Testis (tissue), 3 donors: ENCODE data around the gene VDAC1. TPM values are rescaled to one million over a fixed set of nuclear protein-coding genes. Genes with fewer than 3 reads are reported as not detected.
"Not testable (repeated sequence)": the region's sequence is repeated elsewhere in the genome, so short reads cannot be mapped to it uniquely, and the experiment has no call there.

Experiments used
- DNase-seq: peaks from one replicate; pipeline ENCODE4 v3.0.0-alpha.2; 2019
- H3K27ac ChIP-seq, 2 donors: fragments of 200-600 bp; sonication (generic); one replicate each; pipeline ENCODE4 v1.5.1; 2019
- H3K27me3 ChIP-seq: fragments of 200-600 bp; sonication (generic); one replicate; pipeline ENCODE4 v1.5.1; 2019
- H3K36me3 ChIP-seq: fragments of 200-600 bp; sonication (generic); one replicate; pipeline ENCODE4 v1.5.1; 2017; ENCODE audit warnings: low read depth; ENCODE audit errors: missing control alignments
- H3K4me1 ChIP-seq: fragments of 200-600 bp; sonication (generic); one replicate; pipeline ENCODE4 v1.5.1; 2019
- H3K4me3 ChIP-seq, 2 donors: fragments of 200-600 bp; sonication (generic); one replicate each; pipeline ENCODE4 v1.5.1; 2017 to 2019
- H3K9me3 ChIP-seq: fragments of 200-600 bp; sonication (generic); one replicate; pipeline ENCODE4 v1.5.1; 2017
- POLR2A ChIP-seq: fragments of 450-650 bp; IDR thresholded peaks from one replicate; pipeline ENCODE4 v1.6.1; 2017; ENCODE audit warnings: antibody characterized with exemption, mild to moderate bottlenecking, moderate library complexity
- WGBS, 2 donors: methylation state at CpG; one replicate each; pipeline ENCODE4 v1.1.5; 2018; 5-methylcytosine and 5-hydroxymethylcytosine counted together
- intact Hi-C: fragments of 100-400 bp; cut with DNase I; formaldehyde crosslinking; loops from one replicate; pipeline ENCODE4 v1.15.1; 2023; ENCODE audit warnings: low total_unique reads
- polyA plus RNA-seq: library from polyadenylated mRNA; stranded (reverse); fragments of 350-450 nt; fragmentation: Illumina TruSeq; extraction: RNeasy Lipid Tissue Mini Kit (QIAGEN cat#74804); gene quantifications from one replicate; pipeline ENCODE4 v1.2.3, GENCODE V29; 2014; ENCODE audit warnings: low read depth, low replicate concordance; ENCODE audit not compliant: insufficient read depth
- total RNA-seq, 2 donors: library from RNA; depleted of rRNA; stranded (reverse); fragments of >200 nt; gene quantifications; one replicate each; pipeline ENCODE4 v1.2.3, GENCODE V29; 2016
- TF ChIP-seq, protein P1 (sequence below), 3 experiments: fragments of 450-650 bp in 2 of 3; fragments of 200-600 bp in 1 of 3; sonication (generic) in 1 of 3; IDR thresholded peaks; one replicate each; pipeline ENCODE4 v1.5.1; 2016 to 2019; ENCODE audit warnings: antibody characterized with exemption in 3 of 3, mild to moderate bottlenecking in 2 of 3, moderate library complexity in 1 of 3

Gene VDAC1
- total and polyA plus RNA-seq, 3 donors from 2014 or later, result 88.4 to 151 (median 127) TPM

DNA sequence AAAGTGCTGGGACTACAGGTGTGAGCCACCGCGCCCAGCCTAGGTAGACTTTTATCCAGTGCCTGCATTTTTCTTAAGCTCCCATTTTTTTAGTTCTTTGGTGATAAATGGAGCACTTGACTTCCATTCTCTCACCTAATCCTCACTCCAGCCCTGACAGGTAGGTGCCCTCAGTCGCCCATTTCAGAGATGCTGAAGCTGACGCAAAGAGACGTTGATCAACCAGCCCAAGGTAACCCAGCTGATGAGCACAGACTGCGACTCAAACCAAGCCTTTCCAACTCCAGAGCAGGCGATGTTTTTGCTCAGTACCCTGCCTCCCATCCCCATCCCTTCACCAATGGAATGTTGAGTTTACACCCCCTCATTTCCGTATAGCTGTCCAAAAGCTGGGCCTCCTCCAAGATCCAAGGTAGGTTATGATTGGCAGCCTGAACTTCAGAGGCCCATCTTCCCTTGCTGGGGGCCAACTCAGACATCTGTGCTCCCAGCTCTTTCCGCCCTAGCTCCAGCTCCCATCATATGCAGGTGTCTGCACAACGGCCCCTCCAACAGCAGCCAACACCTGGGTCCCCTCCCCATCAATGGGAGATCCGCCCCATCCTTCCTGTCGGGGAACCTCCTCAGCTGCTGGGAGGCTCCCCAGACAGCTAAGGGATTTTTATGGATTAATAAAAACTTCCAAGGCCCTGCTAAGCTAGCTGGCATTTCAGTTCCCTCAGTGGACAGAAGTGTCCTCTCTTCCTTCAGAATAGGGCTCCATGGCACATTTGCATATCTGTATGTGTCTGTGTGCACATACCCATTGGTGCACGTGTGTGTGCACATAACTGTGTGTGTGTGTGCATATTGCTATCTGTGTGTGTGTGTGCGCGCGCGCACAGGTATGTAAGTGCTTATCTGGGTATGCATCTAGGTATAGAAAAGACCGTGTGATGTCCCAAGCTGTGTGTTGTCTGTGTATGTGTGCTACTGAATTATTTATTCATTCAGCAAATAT, 39.3 kb upstream of the VDAC1 start:
- H3K27me3 ChIP-seq, result no peaks in the 10 kb centered on the region
- no peak overlapping the region for H3K4me3 ChIP-seq
- 84 to 88% methylated on average over 18 of the region's 18 CpGs for WGBS, 2 donors
- H3K4me1 ChIP-seq, result peaks cover 3% of the 10 kb centered on the region
- intact Hi-C loops, result loop anchor here (10.0 kb wide), 1 partner anchor 91 kb away; no protein-coding TSS in a partner anchor
- H3K27ac ChIP-seq, result no peak overlapping the region
- no peaks in the 10 kb centered on the region for H3K9me3 ChIP-seq
- TF ChIP-seq, protein P1, sequence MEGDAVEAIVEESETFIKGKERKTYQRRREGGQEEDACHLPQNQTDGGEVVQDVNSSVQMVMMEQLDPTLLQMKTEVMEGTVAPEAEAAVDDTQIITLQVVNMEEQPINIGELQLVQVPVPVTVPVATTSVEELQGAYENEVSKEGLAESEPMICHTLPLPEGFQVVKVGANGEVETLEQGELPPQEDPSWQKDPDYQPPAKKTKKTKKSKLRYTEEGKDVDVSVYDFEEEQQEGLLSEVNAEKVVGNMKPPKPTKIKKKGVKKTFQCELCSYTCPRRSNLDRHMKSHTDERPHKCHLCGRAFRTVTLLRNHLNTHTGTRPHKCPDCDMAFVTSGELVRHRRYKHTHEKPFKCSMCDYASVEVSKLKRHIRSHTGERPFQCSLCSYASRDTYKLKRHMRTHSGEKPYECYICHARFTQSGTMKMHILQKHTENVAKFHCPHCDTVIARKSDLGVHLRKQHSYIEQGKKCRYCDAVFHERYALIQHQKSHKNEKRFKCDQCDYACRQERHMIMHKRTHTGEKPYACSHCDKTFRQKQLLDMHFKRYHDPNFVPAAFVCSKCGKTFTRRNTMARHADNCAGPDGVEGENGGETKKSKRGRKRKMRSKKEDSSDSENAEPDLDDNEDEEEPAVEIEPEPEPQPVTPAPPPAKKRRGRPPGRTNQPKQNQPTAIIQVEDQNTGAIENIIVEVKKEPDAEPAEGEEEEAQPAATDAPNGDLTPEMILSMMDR (IDR thresholded peaks at IDR 0.05), result no peak
- TF ChIP-seq POLR2A, result no peak
- no peaks in the 10 kb centered on the region for H3K36me3 ChIP-seq
- no peak for DNase-seq

DNA sequence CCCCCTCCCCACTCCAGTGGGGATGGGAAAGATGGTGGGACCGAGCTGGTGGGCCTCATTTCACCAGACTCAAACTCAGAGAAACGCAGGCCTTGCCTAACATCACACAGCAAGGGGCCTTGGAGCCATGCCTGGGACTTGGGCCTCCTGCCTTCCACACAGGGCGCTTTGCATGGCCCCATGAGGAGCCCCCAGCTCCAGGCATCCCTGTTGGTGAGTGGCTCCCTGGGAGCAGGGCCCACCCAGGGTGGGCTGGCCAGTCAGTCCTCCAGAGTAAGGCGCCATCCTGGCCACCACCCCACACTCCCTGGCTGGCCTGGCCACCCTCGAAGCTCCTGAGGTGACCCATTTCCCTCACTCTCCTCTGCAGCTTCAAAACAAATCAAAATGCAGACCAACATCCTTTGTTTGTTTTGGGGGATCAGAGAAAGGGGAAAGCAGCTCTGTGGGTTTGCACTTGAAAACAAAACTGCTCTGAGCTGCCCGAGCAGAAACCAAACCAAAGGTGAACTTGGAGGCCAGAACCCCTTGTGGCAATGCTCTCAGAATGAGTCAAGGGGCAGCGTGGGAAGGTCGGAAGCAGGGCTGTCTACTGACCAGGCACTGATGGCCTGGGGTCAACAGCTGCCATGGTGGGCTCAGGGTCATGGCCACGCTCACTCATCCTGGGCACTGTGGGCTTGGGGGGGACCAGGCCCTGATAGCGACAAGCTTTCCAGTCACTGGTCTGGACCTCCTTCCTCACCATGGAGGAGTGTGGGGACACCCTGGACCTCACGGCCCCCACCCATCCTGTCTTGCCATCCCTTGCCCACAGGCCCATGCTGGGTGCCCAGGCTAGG, 37.0 kb upstream of the VDAC1 start:
- intact Hi-C loops, result loop anchor here (10.0 kb wide), 1 partner anchor 93 kb away; no protein-coding TSS in a partner anchor
- TF ChIP-seq POLR2A, result no peak
- no peak overlapping the region for H3K4me3 ChIP-seq
- 90 to 93% methylated on average over 8 to 11 of the region's 11 CpGs for WGBS, 2 donors
- no peak for DNase-seq
- H3K27ac ChIP-seq, result no peak overlapping the region
- H3K9me3 ChIP-seq, result no peaks in the 10 kb centered on the region
- H3K36me3 ChIP-seq, result no peaks in the 10 kb centered on the region
- H3K4me1 ChIP-seq, result peaks cover 3% of the 10 kb centered on the region
- no peaks in the 10 kb centered on the region for H3K27me3 ChIP-seq

DNA sequence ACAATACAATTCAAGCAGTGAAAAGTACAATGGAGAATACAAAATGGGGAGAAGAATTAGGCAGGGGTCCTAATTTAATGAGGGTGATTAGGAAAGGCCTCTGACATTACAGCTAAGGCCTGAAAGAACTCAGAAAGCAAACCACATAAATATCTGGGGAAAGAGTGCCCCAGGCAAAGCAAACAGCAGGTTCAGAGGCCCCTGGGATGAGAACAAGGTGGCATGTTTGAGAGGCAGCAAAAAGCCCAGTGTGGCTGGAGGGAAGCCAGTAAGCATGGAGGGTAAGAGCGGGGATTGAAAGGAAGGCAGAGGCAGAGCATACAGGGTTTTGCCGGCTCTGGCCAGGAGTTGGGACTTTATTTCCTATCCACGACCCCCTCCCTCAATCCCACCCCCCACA, 33.4 kb upstream of the VDAC1 start:
- TF ChIP-seq POLR2A, result no peak
- TF ChIP-seq, protein P1 (IDR thresholded peaks at IDR 0.05), result no peak
- no peak overlapping the region for H3K4me3 ChIP-seq
- H3K9me3 ChIP-seq, result no peaks in the 10 kb centered on the region
- DNase-seq, result no peak
- no peaks in the 10 kb centered on the region for H3K36me3 ChIP-seq
- intact Hi-C loops, result no loop called here
- no peak overlapping the region for H3K27ac ChIP-seq
- no peaks in the 10 kb centered on the region for H3K4me1 ChIP-seq
- 76 to 77% methylated on average over 3 of the region's 3 CpGs for WGBS, 2 donors
- no peaks in the 10 kb centered on the region for H3K27me3 ChIP-seq

DNA sequence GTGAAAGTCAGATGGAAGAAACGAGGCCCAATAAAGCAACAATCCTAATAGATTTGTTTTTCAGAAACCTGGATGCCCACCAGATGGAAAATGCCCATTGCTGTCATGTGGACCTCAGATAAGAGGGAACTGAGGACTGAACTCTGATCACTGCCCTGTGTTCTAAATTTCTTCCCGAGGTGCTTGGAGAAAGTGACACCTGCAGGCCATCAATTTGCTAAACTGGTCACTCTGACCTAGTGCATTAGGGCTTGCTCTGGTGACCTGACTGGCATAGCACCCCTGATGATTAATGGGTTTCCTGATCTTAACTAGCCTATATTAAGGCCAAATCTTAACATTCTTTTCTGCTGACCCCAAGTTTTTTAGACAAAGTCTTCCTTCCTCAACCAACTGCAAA, 32.4 kb upstream of the VDAC1 start:
- Histone ChIP-seq H3K36me3 (no peaks in the 10 kb centered on the region), H3K27ac (no peak overlapping the region), H3K4me3 (no peak overlapping the region), H3K27me3 (no peaks in the 10 kb centered on the region), H3K4me1 (no peaks in the 10 kb centered on the region), H3K9me3 (no peaks in the 10 kb centered on the region)
- WGBS, 2 donors, result 57 to 77% methylated on average over 2 of the region's 2 CpGs
- no peak for DNase-seq
- TF ChIP-seq POLR2A, result no peak
- TF ChIP-seq, protein P1 (IDR thresholded peaks at IDR 0.05), result no peak
- intact Hi-C loops, result no loop called here

DNA sequence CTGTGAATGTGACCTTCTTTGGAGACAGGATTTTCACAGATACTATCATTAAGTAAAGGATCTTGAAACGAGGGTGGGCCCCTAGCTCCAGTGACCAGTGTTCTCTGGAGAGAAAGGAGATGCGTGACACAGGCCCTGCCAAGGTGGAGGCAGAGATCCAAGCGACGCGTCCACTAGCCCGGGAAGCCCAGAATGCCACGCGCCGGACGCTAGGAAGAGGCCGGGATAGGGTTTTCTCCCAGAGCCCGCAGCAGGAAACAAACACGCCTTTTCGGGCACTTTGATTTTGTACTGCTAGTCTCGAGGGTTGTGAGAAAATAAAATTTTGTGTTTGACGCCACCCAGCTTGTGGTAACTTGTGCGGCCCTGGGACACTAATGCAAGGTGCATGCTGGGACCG, 29.6 kb upstream of the VDAC1 start:
- peak; percentile 53 for DNase-seq
- TF ChIP-seq, protein P1 (IDR thresholded peaks at IDR 0.05), result no peak
- TF ChIP-seq POLR2A, result no peak
- Histone ChIP-seq H3K4me3 (peak overlapping the region; percentile 39 to 45), H3K36me3 (no peaks in the 10 kb centered on the region), H3K27me3 (no peaks in the 10 kb centered on the region), H3K9me3 (no peaks in the 10 kb centered on the region), H3K27ac (no peak overlapping the region), H3K4me1 (no peaks in the 10 kb centered on the region)
- intact Hi-C loops, result no loop called here
- 61 to 77% methylated on average over 18 of the region's 18 CpGs for WGBS, 2 donors

DNA sequence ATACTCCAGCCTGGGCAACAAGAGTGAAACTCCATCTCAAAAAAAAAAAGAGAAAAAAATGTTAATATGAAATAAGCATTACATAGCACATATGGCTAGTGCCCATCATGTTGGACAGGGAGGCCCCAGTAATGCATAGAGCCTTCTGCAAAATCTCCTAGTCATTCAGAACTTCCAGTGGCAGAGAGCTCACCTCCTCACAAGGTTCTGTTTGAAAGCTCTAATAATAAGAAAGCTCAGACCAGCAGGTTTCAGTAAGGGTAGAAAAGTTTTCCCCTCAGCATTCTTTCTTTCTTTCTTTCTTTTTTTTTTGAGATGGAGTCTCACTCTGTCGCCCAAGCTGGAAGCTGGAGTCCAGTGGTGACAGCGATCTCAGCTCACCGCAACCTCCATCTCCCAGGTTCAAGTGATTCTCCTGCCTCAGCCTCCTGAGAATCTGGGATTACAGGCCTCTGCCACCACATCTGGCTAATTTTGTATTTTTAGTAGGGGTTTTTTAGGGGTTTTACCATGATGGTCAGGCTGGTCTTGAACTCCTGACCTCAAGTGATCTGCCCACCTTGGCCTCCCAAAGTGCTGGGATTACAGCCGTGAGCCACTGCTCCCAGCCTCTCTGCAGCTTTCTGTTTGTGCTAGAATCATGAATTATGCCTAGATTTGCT, 25.7 kb upstream of the VDAC1 start:
- 90 to 96% methylated on average over 4 of the region's 4 CpGs for WGBS, 2 donors
- H3K4me3 ChIP-seq, H3K9me3 ChIP-seq, intact Hi-C loops, H3K27me3 ChIP-seq, H3K36me3 ChIP-seq, DNase-seq, H3K4me1 ChIP-seq, H3K27ac ChIP-seq: not testable (repeated sequence)
